Measurements from ENCODE around the gene DLG5.

Gene DLG5

GRCh38 chr10:77824908-77825307, 101.6 kb downstream of the DLG5 start:
- H3K36me3 ChIP-seq (ENCODE audit: control insufficient read depth, insufficient read depth, low read length) = peaks cover 13% of the 10 kb centered on the region
- H3K4me3 ChIP-seq (ENCODE audit: insufficient read depth, low read depth, low read length) = no peak overlapping the region
- H3K9me3 ChIP-seq (ENCODE audit: control insufficient read depth, low read length) = no peaks in the 10 kb centered on the region
- WGBS, 2 experiments = 96% methylated on average over 7 of the region's 7 CpGs
- H3K27me3 ChIP-seq (ENCODE audit: control insufficient read depth, insufficient read depth, low read length, poor library complexity, severe bottlenecking) = no peaks in the 10 kb centered on the region
- no peaks in the 10 kb centered on the region for H3K4me1 ChIP-seq (ENCODE audit: control insufficient read depth, insufficient read depth, low read length)
- no peak overlapping the region for H3K27ac ChIP-seq (ENCODE audit: insufficient read depth, low read depth, low read length, poor library complexity, severe bottlenecking)

GRCh38 chr10:77823811-77824542, 102.6 kb downstream of the DLG5 start:
- Histone ChIP-seq H3K27ac (ENCODE audit: insufficient read depth, low read depth, low read length, poor library complexity, severe bottlenecking) (no peak overlapping the region), H3K27me3 (ENCODE audit: control insufficient read depth, insufficient read depth, low read length, poor library complexity, severe bottlenecking) (no peaks in the 10 kb centered on the region), H3K4me3 (ENCODE audit: insufficient read depth, low read depth, low read length) (no peak overlapping the region), H3K4me1 (ENCODE audit: control insufficient read depth, insufficient read depth, low read length) (no peaks in the 10 kb centered on the region), H3K36me3 (ENCODE audit: control insufficient read depth, insufficient read depth, low read length) (peaks cover 8% of the 10 kb centered on the region), H3K9me3 (ENCODE audit: control insufficient read depth, low read length) (no peaks in the 10 kb centered on the region)
- WGBS, 2 experiments = 95% methylated on average over 10 of the region's 10 CpGs

GRCh38 chr10:77821551-77821950, 105.0 kb downstream of the DLG5 start:
- peaks cover 26% of the 10 kb centered on the region for H3K36me3 ChIP-seq (ENCODE audit: control insufficient read depth, insufficient read depth, low read length)
- no peaks in the 10 kb centered on the region for H3K4me1 ChIP-seq (ENCODE audit: control insufficient read depth, insufficient read depth, low read length)
- no peak overlapping the region for H3K4me3 ChIP-seq (ENCODE audit: insufficient read depth, low read depth, low read length)
- no peaks in the 10 kb centered on the region for H3K27me3 ChIP-seq (ENCODE audit: control insufficient read depth, insufficient read depth, low read length, poor library complexity, severe bottlenecking)
- no peaks in the 10 kb centered on the region for H3K9me3 ChIP-seq (ENCODE audit: control insufficient read depth, low read length)
- WGBS, 2 experiments = 93 to 94% methylated on average over 12 of the region's 12 CpGs
- no peak overlapping the region for H3K27ac ChIP-seq (ENCODE audit: insufficient read depth, low read depth, low read length, poor library complexity, severe bottlenecking)

GRCh38 chr10:77821036-77821435, 105.5 kb downstream of the DLG5 start:
- H3K36me3 ChIP-seq (ENCODE audit: control insufficient read depth, insufficient read depth, low read length) = peaks cover 28% of the 10 kb centered on the region
- WGBS, 2 experiments = 96% methylated on average over 15 of the region's 15 CpGs

GRCh38 chr10:77820349-77820748, 106.2 kb downstream of the DLG5 start:
- Histone ChIP-seq H3K9me3 (ENCODE audit: control insufficient read depth, low read length) (no peaks in the 10 kb centered on the region), H3K27ac (ENCODE audit: insufficient read depth, low read depth, low read length, poor library complexity, severe bottlenecking) (no peak overlapping the region), H3K27me3 (ENCODE audit: control insufficient read depth, insufficient read depth, low read length, poor library complexity, severe bottlenecking) (no peaks in the 10 kb centered on the region), H3K4me3 (ENCODE audit: insufficient read depth, low read depth, low read length) (no peak overlapping the region), H3K4me1 (ENCODE audit: control insufficient read depth, insufficient read depth, low read length) (no peaks in the 10 kb centered on the region), H3K36me3 (ENCODE audit: control insufficient read depth, insufficient read depth, low read length) (peaks cover 28% of the 10 kb centered on the region)
- WGBS, 2 experiments = 94 to 96% methylated on average over 9 of the region's 9 CpGs

More at GRCh38 chr10:77821036-77821435, 105.5 kb downstream of the DLG5 start:
- Histone ChIP-seq H3K9me3 (ENCODE audit: control insufficient read depth, low read length) (no peaks in the 10 kb centered on the region), H3K27ac (ENCODE audit: insufficient read depth, low read depth, low read length, poor library complexity, severe bottlenecking) (no peak overlapping the region), H3K4me1 (ENCODE audit: control insufficient read depth, insufficient read depth, low read length) (no peaks in the 10 kb centered on the region), H3K27me3 (ENCODE audit: control insufficient read depth, insufficient read depth, low read length, poor library complexity, severe bottlenecking) (no peaks in the 10 kb centered on the region), H3K4me3 (ENCODE audit: insufficient read depth, low read depth, low read length) (no peak overlapping the region)

- Histone ChIP-seq H3K4me1 (ENCODE audit: control insufficient read depth, insufficient read depth, low read length) (no peaks in the 10 kb centered on the region), H3K4me3 (ENCODE audit: insufficient read depth, low read depth, low read length) (no peak overlapping the region), H3K27ac (ENCODE audit: insufficient read depth, low read depth, low read length, poor library complexity, severe bottlenecking) (no peak overlapping the region), H3K36me3 (ENCODE audit: control insufficient read depth, insufficient read depth, low read length) (peaks cover 28% of the 10 kb centered on the region), H3K9me3 (ENCODE audit: control insufficient read depth, low read length) (no peaks in the 10 kb centered on the region), H3K27me3 (ENCODE audit: control insufficient read depth, insufficient read depth, low read length, poor library complexity, severe bottlenecking) (no peaks in the 10 kb centered on the region)
- 90 to 91% methylated on average over 20 of the region's 20 CpGs for WGBS, 2 experiments
Measured at GRCh38 chr10:77819210-77820112, 107.1 kb downstream of the DLG5 start.

GRCh38 chr10:77818378-77818777, 108.2 kb downstream of the DLG5 start:
- no peaks in the 10 kb centered on the region for H3K27me3 ChIP-seq (ENCODE audit: control insufficient read depth, insufficient read depth, low read length, poor library complexity, severe bottlenecking)
- no peak overlapping the region for H3K4me3 ChIP-seq (ENCODE audit: insufficient read depth, low read depth, low read length)
- no peak overlapping the region for H3K27ac ChIP-seq (ENCODE audit: insufficient read depth, low read depth, low read length, poor library complexity, severe bottlenecking)
- no peaks in the 10 kb centered on the region for H3K4me1 ChIP-seq (ENCODE audit: control insufficient read depth, insufficient read depth, low read length)
- WGBS, 2 experiments = 84 to 85% methylated on average over 4 of the region's 4 CpGs
- no peaks in the 10 kb centered on the region for H3K9me3 ChIP-seq (ENCODE audit: control insufficient read depth, low read length)
- peaks cover 28% of the 10 kb centered on the region for H3K36me3 ChIP-seq (ENCODE audit: control insufficient read depth, insufficient read depth, low read length)

GRCh38 chr10:77817541-77817940, 109.0 kb downstream of the DLG5 start:
- Histone ChIP-seq H3K9me3 (ENCODE audit: control insufficient read depth, low read length) (no peaks in the 10 kb centered on the region), H3K36me3 (ENCODE audit: control insufficient read depth, insufficient read depth, low read length) (peaks cover 28% of the 10 kb centered on the region), H3K27ac (ENCODE audit: insufficient read depth, low read depth, low read length, poor library complexity, severe bottlenecking) (no peak overlapping the region), H3K4me3 (ENCODE audit: insufficient read depth, low read depth, low read length) (no peak overlapping the region), H3K4me1 (ENCODE audit: control insufficient read depth, insufficient read depth, low read length) (no peaks in the 10 kb centered on the region), H3K27me3 (ENCODE audit: control insufficient read depth, insufficient read depth, low read length, poor library complexity, severe bottlenecking) (no peaks in the 10 kb centered on the region)
- WGBS, 2 experiments = 96% methylated on average over 11 of the region's 11 CpGs

- H3K4me3 ChIP-seq (ENCODE audit: insufficient read depth, low read depth, low read length) = no peak overlapping the region
Measured at GRCh38 chr10:77816311-77816710, 110.2 kb downstream of the DLG5 start.

GRCh38 chr10:77812741-77813140, 113.8 kb downstream of the DLG5 start:
- Histone ChIP-seq H3K27ac (ENCODE audit: insufficient read depth, low read depth, low read length, poor library complexity, severe bottlenecking) (no peak overlapping the region), H3K4me3 (ENCODE audit: insufficient read depth, low read depth, low read length) (no peak overlapping the region), H3K9me3 (ENCODE audit: control insufficient read depth, low read length) (no peaks in the 10 kb centered on the region), H3K4me1 (ENCODE audit: control insufficient read depth, insufficient read depth, low read length) (no peaks in the 10 kb centered on the region), H3K36me3 (ENCODE audit: control insufficient read depth, insufficient read depth, low read length) (peaks cover 17% of the 10 kb centered on the region), H3K27me3 (ENCODE audit: control insufficient read depth, insufficient read depth, low read length, poor library complexity, severe bottlenecking) (no peaks in the 10 kb centered on the region)
- WGBS, 2 experiments = 95% methylated on average over 6 of the region's 6 CpGs

More at GRCh38 chr10:77816311-77816710, 110.2 kb downstream of the DLG5 start:
- 94 to 95% methylated on average over 11 of the region's 11 CpGs for WGBS, 2 experiments
- H3K4me1 ChIP-seq (ENCODE audit: control insufficient read depth, insufficient read depth, low read length) = no peaks in the 10 kb centered on the region
- H3K9me3 ChIP-seq (ENCODE audit: control insufficient read depth, low read length) = no peaks in the 10 kb centered on the region
- no peak overlapping the region for H3K27ac ChIP-seq (ENCODE audit: insufficient read depth, low read depth, low read length, poor library complexity, severe bottlenecking)
- peaks cover 25% of the 10 kb centered on the region for H3K36me3 ChIP-seq (ENCODE audit: control insufficient read depth, insufficient read depth, low read length)
- H3K27me3 ChIP-seq (ENCODE audit: control insufficient read depth, insufficient read depth, low read length, poor library complexity, severe bottlenecking) = no peaks in the 10 kb centered on the region
